SU-DHL-6 (cell line): Measurements from ENCODE around the gene RNASE9.

Experiments used
- CTCF ChIP-seq: fragments of 200-600 bp; sonication (generic); IDR thresholded peaks from one replicate; pipeline ENCODE4 v1.5.1; 2017; ENCODE audit warnings: antibody characterized with exemption, mild to moderate bottlenecking, low read length, moderate library complexity; ENCODE audit not compliant: insufficient read depth, poor library complexity, severe bottlenecking
- EZH2phosphoT487 ChIP-seq: fragments of 200-600 bp; sonication (generic), shearing (Covaris generic); conservative IDR thresholded peaks from 2 replicates; pipeline ENCODE4 v1.6.1; 2018; ENCODE audit warnings: mild to moderate bottlenecking, antibody characterized with exemption, low read length, moderate library complexity, mixed read lengths

- TF ChIP-seq CTCF (no peak), EZH2phosphoT487 (no peak)
Measured at GRCh38 chr14:20508367-20508766, 52.5 kb downstream of the RNASE9 start.
